Ovary (tissue), 3 donors: ENCODE measurements around the gene EXOC3.

ENCODE experiments used
- EP300 ChIP-seq: sonication (generic); formaldehyde crosslinking; IDR thresholded peaks from one replicate; pipeline ENCODE4 v1.6.1; 2017; ENCODE audit warnings: antibody characterized with exemption
- POLR2A ChIP-seq: fragments of 450-650 bp; IDR thresholded peaks from one replicate; pipeline ENCODE4 v1.6.1; 2017; ENCODE audit warnings: antibody characterized with exemption, mild to moderate bottlenecking, moderate library complexity
- TF ChIP-seq, protein P1 (sequence below), 3 donors: fragments of 450-650 bp in 2 of 3; fragments of 200-600 bp in 1 of 3; IDR thresholded peaks; one replicate each; pipeline versions ENCODE4 v1.5.1 to v1.8.0; 2016 to 2022; ENCODE audit warnings: antibody characterized with exemption in 3 of 3, mild to moderate bottlenecking in 1 of 3
- donor health status: DM: no; HTN: no; CAD: no.

DNA sequence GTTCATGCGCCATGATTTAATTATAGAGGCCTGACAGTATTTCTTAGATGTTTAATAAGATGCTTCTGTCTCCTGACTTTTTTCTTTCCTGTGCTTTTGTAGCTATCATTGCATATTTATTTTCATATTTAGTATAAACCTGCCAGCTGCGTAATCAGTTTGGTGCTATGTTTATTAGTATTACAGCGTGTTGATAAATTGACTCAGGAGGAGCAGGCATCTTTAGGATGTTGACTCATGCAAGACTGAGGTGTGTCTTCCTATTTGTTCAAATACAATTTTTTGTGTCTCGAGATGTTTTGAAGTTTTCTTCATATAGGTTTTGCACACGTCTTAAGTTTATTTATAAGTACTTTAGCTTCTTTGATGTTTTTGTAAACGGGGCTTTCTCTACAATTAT lies 35.9 kb upstream of the EXOC3 start:
- TF ChIP-seq, protein P1, sequence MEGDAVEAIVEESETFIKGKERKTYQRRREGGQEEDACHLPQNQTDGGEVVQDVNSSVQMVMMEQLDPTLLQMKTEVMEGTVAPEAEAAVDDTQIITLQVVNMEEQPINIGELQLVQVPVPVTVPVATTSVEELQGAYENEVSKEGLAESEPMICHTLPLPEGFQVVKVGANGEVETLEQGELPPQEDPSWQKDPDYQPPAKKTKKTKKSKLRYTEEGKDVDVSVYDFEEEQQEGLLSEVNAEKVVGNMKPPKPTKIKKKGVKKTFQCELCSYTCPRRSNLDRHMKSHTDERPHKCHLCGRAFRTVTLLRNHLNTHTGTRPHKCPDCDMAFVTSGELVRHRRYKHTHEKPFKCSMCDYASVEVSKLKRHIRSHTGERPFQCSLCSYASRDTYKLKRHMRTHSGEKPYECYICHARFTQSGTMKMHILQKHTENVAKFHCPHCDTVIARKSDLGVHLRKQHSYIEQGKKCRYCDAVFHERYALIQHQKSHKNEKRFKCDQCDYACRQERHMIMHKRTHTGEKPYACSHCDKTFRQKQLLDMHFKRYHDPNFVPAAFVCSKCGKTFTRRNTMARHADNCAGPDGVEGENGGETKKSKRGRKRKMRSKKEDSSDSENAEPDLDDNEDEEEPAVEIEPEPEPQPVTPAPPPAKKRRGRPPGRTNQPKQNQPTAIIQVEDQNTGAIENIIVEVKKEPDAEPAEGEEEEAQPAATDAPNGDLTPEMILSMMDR (IDR thresholded peaks at IDR 0.05) = no peak
- no peak for TF ChIP-seq POLR2A
- no peak for TF ChIP-seq EP300
